ENCODE measurements around the gene LAPTM4A.

The LAPTM4A gene

GRCh38 chr2:20064841-20065240 is 13.4 kb upstream of the LAPTM4A start:
- no peak overlapping the region for H3K4me3 ChIP-seq (ENCODE audit: low read depth, low read length)
- TF ChIP-seq CTCF (IDR thresholded peaks at IDR 0.05; ENCODE audit: insufficient read depth, low read depth, low read length, missing control alignments) = no peak
- no peak for DNase-seq (ENCODE audit: low read depth)

GRCh38 chr2:20064421-20064820 is 13.0 kb upstream of the LAPTM4A start:
- H3K4me3 ChIP-seq (ENCODE audit: low read depth, low read length) = no peak overlapping the region
- no peak for TF ChIP-seq CTCF (IDR thresholded peaks at IDR 0.05; ENCODE audit: insufficient read depth, low read depth, low read length, missing control alignments)

GRCh38 chr2:20062615-20063545 is 11.5 kb upstream of the LAPTM4A start:
- H3K4me3 ChIP-seq (ENCODE audit: low read depth, low read length) = no peak overlapping the region
- DNase-seq (ENCODE audit: low read depth) = peak; percentile 10
- no peak for TF ChIP-seq CTCF (IDR thresholded peaks at IDR 0.05; ENCODE audit: insufficient read depth, low read depth, low read length, missing control alignments)

More at GRCh38 chr2:20064421-20064820, 13.0 kb upstream of the LAPTM4A start:
- no peak for DNase-seq (ENCODE audit: low read depth)

DNA sequence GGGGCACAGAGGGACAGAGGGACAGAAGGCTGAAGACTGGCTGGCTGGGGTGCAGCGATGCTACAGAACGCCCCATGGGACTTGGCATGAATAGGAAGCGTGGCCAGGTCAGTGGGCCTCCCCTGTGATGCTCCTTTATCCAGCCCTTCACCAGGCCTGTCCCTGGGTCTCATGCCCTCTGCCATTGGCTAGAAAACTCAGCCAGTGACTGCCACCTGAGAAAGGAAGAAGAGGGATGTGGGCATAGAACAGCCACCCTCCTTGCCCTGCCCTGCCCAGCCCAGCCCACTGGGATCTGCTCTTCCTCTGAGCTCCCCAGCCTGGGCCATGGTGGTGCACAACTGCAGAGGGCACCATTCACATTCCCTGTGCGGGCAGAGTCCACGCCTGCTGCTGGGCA is 10.5 kb upstream of the LAPTM4A start:
- no peak overlapping the region for H3K4me3 ChIP-seq (ENCODE audit: low read depth, low read length)
- no peak for DNase-seq (ENCODE audit: low read depth)
- no peak for TF ChIP-seq CTCF (IDR thresholded peaks at IDR 0.05; ENCODE audit: insufficient read depth, low read depth, low read length, missing control alignments)

DNA sequence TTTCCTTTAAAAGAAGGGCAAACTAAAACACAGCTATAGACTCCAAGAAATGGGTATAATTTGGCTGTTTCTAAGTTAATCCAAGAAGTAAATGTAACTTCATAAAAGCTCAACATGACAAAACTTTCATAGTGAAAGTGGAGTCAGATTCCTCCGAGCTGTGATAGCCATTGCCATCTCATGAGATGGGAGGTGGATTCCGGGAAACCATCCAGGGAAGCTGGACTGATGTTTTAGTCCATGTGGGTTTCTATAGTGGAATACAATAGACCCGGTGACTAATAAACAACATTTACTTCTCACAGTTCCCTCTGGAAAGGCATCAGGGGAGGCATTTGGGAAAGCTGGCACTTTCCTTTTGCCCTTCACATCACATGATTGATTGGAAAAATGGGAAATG is 10.0 kb upstream of the LAPTM4A start:
- TF ChIP-seq CTCF (IDR thresholded peaks at IDR 0.05; ENCODE audit: insufficient read depth, low read depth, low read length, missing control alignments) = no peak
- DNase-seq (ENCODE audit: low read depth) = no peak
- no peak overlapping the region for H3K4me3 ChIP-seq (ENCODE audit: low read depth, low read length)

DNA sequence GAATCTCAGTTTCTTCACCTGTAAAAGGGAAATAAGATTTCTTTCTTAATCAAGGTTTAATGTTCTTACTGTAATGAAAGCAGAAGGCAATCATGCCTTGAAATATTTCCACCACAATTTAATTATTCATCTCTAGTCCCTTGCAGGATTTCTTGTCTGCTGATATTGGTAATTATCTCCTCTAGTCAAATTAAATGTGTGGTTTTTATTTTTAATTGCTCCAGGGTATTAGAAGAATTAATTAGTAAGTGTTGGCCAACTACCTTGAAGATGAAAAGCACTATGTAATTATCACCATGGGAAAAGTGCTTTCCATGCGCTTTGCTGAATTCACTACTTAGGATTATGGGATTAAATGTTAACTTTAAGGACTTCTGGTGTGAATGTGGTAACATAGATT is 8.7 kb upstream of the LAPTM4A start:
- DNase-seq (ENCODE audit: low read depth) = no peak
- no peak overlapping the region for H3K4me3 ChIP-seq (ENCODE audit: low read depth, low read length)
- no peak for TF ChIP-seq CTCF (IDR thresholded peaks at IDR 0.05; ENCODE audit: insufficient read depth, low read depth, low read length, missing control alignments)

All from GM12865 (cell line).